Pons (tissue), 1 donor: ENCODE results near the gene LMF1.
"Not testable (repeated sequence)": the region's sequence is repeated elsewhere in the genome, so short reads cannot be mapped to it uniquely, and the experiment has no call there.

Source experiments
- DNase-seq: peaks from one replicate; pipeline ENCODE4 v3.0.0-alpha.2; 2016; ENCODE audit warnings: low spot score

LMF1 gene

GRCh38 chr16:970386-970765, 408 bp downstream of the LMF1 start:
- no peak for DNase-seq

- no peak for DNase-seq
These were observed 1.0 kb downstream of the LMF1 start for GRCh38 chr16:969508-970385.

- DNase-seq: no peak
These were observed 2.2 kb downstream of the LMF1 start for GRCh38 chr16:968620-969019.

DNA sequence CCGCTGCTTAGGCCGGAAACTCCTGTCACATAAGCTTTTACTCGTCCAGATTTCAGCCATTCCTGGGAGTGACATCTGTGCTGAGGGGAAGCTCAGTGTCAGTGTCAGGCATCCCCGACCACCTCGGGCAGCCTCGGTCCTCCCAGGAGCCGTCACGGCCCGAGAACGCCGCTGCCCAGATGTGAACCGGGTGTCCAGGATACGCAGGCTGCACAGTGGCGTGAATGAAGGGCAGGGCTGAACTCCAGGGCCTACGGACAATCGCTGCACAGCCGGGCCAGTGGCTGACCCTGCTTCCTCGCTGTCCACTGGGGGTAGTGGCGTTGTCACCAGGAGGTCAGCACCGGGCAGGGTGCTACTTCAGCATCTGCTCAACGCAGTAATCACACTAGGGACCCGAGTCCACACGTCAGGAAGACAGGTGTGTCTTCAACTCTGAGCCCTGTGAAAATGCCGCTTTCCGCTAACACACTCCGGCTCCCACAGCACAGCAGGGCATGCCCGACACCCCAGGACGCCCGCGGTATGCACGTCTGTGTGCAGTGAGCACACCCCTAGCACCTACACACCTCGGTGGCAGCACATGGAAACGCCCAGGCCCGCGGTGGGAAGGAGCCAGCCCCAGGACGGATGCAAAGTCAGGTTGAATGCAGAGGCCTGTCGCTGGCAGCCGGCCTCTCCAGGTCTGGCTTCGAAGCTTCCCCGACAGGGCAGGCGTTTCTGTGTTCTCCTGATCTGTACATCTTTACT, 3.1 kb downstream of the LMF1 start:
- no peak for DNase-seq

DNA sequence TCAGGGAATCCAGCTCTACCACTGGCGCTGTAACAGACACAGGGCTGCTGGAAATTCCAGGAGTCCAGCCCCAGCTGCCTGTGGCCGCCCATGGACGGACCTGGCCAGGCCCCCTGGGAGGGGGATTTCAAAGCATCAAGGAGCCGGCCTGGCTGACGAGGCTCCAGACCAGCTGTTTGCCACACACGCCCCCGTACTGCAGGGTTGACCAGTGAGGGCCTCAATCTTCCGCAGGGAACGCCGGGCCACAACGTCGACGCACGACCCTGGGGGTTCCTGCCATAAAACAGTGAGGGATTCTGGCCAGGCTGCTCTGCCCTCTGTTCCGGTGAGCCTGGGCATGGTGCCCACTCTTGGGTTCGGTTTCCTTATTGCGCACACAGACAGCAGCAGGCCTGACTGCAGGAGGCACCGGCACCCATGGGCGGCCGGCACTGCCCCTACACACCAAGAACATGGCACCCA, 3.7 kb downstream of the LMF1 start:
- no peak for DNase-seq

GRCh38 chr16:966505-966904, 4.3 kb downstream of the LMF1 start:
- no peak for DNase-seq

DNA sequence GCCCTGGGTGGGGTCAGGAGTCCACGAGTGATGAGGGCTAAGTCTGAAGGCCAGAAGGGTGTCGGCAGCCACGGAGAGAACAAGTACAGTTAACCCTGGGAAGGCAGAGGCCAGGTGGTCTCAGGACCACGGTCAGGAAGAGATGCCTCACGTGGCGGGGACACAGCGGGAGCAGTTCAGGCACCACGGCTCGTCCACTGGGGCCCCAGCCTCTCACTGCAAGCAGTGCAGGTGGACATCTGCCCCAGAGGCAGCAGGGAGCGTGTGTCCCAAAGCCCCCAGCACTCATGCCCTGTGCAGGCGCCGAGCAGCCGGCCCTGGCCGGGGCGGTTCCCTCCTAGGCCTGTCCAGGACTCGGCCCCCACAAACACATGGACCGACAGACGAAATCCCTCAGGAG, 4.7 kb downstream of the LMF1 start:
- DNase-seq: no peak

- DNase-seq: no peak
These were observed 5.3 kb downstream of the LMF1 start for GRCh38 chr16:965487-965886.

GRCh38 chr16:965036-965395, 5.8 kb downstream of the LMF1 start:
- no peak for DNase-seq

GRCh38 chr16:964356-965035, 6.3 kb downstream of the LMF1 start:
- no peak for DNase-seq

DNA sequence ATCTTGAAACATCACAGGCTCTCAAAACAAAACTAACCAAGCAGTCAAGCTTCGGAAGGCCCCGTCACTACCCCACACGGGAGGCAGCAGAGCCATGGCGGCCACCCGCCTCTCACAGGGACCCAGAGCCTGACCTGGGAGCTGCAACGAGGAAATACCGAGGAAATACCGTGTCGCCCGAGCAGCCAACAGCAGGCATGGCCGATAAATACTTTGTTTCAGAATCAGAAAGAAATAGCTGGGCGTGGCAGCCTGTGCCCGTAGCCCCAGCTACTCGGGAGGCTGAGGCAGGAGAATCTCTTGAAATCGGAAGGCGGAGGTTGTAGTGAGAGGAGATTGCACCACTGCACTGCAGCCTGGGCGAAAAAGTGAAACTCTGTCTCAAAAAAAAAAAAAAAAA, 6.9 kb downstream of the LMF1 start:
- DNase-seq: no peak

DNA sequence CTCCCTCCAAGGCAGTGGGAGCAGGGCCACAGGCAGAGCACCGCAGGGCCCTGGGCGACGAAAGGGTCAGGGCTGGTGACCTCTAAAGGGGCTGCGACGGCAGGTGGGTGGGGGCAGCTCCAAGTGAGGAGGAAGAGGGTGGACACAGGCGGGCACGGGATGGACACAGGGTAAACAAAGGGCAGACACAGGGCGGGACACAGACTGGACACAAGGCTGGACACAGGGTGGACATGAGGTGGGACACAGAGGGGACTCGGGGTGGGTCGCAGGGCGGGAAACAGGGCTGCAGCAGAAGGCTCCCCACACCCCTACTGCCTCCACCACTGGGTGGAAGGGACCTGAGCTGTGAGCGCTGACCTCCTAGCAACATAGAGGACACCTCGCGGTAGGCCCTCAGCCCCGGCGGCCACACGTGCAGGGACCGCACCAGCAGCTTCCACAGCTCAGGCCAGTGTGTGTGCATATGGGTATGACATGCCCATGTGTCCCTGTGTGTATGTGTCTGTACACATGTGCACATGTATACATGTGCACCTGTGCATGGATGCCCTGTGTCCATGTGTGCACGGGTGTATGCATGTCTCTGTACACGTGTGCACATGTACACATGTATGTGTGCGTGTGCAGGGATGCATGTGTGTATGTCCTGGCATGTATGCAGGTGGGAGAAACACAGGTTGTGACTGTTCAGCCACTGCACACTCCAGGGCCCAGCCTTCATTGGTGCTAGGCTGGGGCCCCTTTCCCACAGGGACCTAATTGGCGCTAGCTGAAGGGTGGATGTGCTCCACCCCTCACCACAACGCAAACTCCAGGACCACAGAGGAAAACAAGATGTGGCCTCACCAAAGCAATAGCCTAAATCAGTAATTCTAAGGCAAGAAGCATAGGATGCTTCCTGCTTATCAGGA, 7.6 kb downstream of the LMF1 start:
- DNase-seq: no peak

GRCh38 chr16:962366-962765, 8.4 kb downstream of the LMF1 start:
- DNase-seq: no peak

DNA sequence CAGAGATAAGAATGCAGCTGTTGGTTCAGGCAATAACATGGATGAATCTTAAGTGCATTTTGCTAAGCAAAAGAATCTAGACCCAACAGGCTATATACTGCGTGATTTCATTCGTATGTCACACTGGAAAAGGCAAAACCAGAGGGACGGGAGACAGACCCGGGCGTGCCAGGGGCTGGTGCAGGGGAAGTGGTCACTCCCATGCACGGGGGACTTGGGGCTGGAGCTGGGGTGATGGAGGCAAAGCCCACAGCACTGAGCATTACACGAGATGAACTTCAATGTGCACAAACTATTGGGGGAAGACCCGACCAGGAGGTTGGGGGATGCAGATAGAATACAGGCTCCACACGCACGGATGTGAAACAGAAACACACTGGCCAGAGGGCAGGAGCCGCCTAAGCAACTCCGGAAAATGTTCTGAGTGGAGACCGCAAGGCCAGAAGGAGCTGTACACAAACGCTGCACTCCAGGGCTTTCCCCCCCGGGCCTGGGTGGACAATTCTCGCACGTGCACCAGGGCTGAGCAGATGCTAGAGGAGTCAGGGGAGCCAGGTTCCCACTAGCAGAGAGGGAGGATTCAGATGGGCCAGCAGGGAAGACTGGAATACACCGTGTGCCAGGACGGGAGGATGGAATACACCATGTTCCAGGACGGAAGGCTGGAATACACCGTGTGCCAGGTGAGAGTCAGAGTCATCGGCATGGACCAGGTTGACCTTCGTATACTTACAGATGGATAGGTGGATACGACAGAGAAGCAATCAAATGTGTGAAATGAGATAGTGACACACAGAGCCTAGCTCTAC, 11.3 kb downstream of the LMF1 start:
- no peak for DNase-seq

DNA sequence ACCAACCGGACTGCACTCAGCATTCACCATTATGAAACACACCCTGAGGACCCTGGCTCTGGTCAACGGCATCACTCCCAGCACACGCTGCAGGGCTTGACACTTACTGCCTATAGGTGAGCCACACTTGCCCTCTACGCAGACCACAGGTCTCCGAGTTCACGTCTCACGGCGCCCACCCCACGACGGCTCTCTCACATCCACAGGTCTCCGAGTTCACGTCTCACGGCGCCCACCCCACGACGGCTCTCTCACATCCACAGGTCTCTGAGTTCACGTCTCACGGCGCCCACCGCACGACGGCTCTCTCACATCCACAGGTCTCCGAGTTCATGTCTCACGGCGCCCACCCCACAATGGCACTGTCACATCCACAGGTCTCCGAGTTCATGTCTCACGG, 15.0 kb downstream of the LMF1 start:
- not testable (repeated sequence) for DNase-seq

DNA sequence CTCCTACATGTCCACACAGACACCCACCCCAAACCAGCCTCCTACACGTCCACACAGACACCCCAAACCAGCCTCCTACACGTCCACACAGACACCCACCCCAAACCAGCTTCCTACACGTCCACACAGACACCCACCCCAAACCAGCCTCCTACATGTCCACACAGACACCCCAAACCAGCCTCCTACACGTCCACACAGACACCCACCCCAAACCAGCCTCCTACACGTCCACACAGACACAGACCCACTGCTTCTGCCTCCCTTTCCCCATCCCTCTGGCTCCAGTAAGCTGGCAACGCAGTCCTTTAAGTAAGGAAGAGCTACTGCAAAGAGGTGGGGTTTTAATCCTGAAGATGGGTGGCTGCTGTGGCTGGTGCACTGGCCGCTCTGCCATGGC, 17.0 kb downstream of the LMF1 start:
- not testable (repeated sequence) for DNase-seq

- no peak for DNase-seq
These were observed 18.5 kb downstream of the LMF1 start for GRCh38 chr16:952321-952720.

DNA sequence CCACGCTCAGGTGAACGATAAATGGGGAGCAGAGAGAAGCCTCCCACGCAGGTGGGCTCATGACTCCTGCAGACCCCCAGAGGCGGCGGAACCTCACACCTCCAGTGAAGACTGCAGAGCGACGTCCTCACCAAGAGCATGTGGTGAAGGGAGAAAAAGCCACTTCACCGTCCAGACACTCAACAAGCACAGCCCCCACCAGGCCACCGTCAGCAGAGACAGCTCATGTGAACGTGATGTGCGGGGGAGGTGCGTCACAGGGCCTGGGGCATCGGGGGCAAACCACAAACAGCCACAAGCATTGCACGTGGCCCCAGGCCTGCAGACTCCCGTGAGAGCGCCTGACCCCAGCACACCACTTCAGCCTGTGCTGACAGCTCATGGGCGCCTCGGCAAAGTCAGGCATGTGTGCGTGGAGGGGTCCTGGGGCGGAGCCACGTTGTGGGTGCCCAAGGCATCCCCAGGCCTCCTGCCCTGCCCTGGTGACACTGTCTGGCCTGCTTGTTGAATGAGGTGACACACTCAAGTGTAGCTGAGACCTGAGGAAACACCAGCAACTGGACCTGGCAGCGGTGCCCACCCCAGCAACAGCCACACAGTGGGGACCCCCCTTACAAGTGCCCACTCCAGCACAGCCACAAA, 19.0 kb downstream of the LMF1 start:
- no peak for DNase-seq

GRCh38 chr16:950733-951573, 19.8 kb downstream of the LMF1 start:
- peak; percentile 44 for DNase-seq
